Peyer's patch (tissue), 4 donors: ENCODE results near the gene TBC1D2. TPM values are rescaled to one million over a fixed set of nuclear protein-coding genes. Genes with fewer than 3 reads are reported as not detected.

Experiments
- DNase-seq, 3 donors: peaks; one replicate each; pipeline ENCODE4 v3.0.0-alpha.2; 2017 to 2019
- H3K27ac ChIP-seq, 4 donors: fragments of 200-600 bp; sonication (generic); one replicate each; pipeline ENCODE4 v1.5.1; 2016 to 2019
- H3K27me3 ChIP-seq, 2 donors: fragments of 200-600 bp; sonication (generic); one replicate each; pipeline ENCODE4 v1.5.1; 2019
- H3K36me3 ChIP-seq, 3 donors: fragments of 200-600 bp; sonication (generic); one replicate each; pipeline ENCODE4 v1.5.1; 2016 to 2019
- H3K4me1 ChIP-seq, 4 donors: fragments of 200-600 bp; sonication (generic); one replicate each; pipeline ENCODE4 v1.5.1; 2016 to 2019
- H3K4me3 ChIP-seq, 4 donors: fragments of 200-600 bp; sonication (generic); 1 replicate in 3 of 4; 2 replicates in 1 of 4; pipeline ENCODE4 v1.5.1; 2016 to 2019; ENCODE audit warnings: mild to moderate bottlenecking in 1 of 4
- H3K9me3 ChIP-seq, 4 donors: fragments of 200-600 bp; sonication (generic); one replicate each; pipeline ENCODE4 v1.5.1; 2016 to 2019; ENCODE audit warnings: mild to moderate bottlenecking in 1 of 4
- POLR2A ChIP-seq, 2 donors: fragments of 450-650 bp; IDR thresholded peaks; one replicate each; pipeline ENCODE4 v1.5.1; 2017; ENCODE audit warnings: antibody characterized with exemption in 2 of 2, mild to moderate bottlenecking in 2 of 2, moderate library complexity in 2 of 2
- total RNA-seq, 4 donors: library from RNA; depleted of rRNA; stranded (reverse); fragments of >200 nt; gene quantifications; one replicate each; pipeline ENCODE4 v1.1.0, GENCODE V29; 2016
- TF ChIP-seq, protein P1 (sequence below), 6 experiments: fragments of 450-650 bp in 4 of 6; fragments of 200-600 bp in 2 of 6; sonication (generic) in 1 of 6; IDR thresholded peaks; one replicate each; pipeline ENCODE4 v1.5.1; 2017 to 2019; ENCODE audit warnings: antibody characterized with exemption in 6 of 6, mild to moderate bottlenecking in 3 of 6, moderate library complexity in 1 of 6

The TBC1D2 gene
- total RNA-seq, 4 donors from 2014 or later: 28.1 to 68.8 (median 48.4) TPM

DNA sequence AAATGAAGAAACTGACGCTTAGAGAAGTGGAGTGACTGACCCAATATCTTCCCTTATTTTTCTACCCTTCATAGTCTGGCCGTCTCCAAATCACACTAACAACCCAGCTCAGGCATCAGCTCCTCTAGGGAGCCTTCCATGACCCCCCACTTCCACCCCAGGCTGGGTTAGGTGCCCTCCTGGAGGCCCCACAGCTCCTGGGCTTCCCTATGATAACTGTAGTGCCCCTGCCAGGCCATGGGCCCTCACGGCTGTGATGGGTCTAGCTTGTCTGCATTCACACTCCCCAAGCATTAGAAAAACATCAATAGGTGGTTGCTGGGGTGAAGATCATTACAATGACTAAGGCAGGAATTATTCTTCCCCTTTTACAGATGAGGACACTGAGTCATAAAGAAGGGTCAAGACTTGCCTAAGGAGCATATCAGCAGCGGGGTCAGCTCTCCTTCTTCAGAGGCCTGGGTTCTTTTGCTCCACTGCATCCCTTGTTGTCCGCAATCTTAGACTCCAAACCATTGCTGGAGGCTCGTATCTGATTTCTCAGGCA, 70.4 kb downstream of the TBC1D2 start:
- peaks cover 0 to 25% (median 1%) of the 10 kb centered on the region in 4 donors for H3K4me1 ChIP-seq
- H3K36me3 ChIP-seq: no peaks in the 10 kb centered on the region
- TF ChIP-seq POLR2A (IDR thresholded peaks at IDR 0.05): no peak
- TF ChIP-seq, protein P1, sequence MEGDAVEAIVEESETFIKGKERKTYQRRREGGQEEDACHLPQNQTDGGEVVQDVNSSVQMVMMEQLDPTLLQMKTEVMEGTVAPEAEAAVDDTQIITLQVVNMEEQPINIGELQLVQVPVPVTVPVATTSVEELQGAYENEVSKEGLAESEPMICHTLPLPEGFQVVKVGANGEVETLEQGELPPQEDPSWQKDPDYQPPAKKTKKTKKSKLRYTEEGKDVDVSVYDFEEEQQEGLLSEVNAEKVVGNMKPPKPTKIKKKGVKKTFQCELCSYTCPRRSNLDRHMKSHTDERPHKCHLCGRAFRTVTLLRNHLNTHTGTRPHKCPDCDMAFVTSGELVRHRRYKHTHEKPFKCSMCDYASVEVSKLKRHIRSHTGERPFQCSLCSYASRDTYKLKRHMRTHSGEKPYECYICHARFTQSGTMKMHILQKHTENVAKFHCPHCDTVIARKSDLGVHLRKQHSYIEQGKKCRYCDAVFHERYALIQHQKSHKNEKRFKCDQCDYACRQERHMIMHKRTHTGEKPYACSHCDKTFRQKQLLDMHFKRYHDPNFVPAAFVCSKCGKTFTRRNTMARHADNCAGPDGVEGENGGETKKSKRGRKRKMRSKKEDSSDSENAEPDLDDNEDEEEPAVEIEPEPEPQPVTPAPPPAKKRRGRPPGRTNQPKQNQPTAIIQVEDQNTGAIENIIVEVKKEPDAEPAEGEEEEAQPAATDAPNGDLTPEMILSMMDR (IDR thresholded peaks at IDR 0.05): no peak
- no peak for DNase-seq
- H3K9me3 ChIP-seq: no peaks in the 10 kb centered on the region
- no peak overlapping the region for H3K4me3 ChIP-seq
- H3K27ac ChIP-seq: peak overlapping the region in 1 of 4 donors; percentile 26
- H3K27me3 ChIP-seq: no peaks in the 10 kb centered on the region

DNA sequence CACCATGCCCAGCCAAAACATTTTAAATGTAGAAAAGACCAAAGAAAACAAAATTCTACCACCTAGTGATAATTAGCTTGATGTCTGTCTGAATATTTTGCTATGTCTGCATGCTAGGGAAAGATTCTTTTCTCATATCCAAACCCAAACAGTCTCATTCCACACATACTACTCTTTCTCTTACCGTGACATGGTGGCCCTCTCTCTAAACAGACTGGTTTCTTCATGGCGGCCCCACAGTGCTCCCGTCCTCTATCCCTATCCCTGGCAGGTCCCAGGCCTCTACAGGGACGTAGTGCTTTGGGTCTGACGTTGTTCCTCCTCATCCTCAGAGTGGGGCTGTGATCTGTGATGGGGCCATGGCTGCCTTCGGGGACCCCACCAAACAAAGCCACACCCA, 71.1 kb downstream of the TBC1D2 start:
- Histone ChIP-seq H3K4me1 (peaks cover 0 to 26% (median 2%) of the 10 kb centered on the region in 4 donors), H3K36me3 (no peaks in the 10 kb centered on the region), H3K27ac (peak overlapping the region in 1 of 4 donors; percentile 26), H3K9me3 (no peaks in the 10 kb centered on the region), H3K4me3 (no peak overlapping the region), H3K27me3 (no peaks in the 10 kb centered on the region)
- no peak for DNase-seq
- TF ChIP-seq, protein P1 (IDR thresholded peaks at IDR 0.05): no peak
- no peak for TF ChIP-seq POLR2A (IDR thresholded peaks at IDR 0.05)

DNA sequence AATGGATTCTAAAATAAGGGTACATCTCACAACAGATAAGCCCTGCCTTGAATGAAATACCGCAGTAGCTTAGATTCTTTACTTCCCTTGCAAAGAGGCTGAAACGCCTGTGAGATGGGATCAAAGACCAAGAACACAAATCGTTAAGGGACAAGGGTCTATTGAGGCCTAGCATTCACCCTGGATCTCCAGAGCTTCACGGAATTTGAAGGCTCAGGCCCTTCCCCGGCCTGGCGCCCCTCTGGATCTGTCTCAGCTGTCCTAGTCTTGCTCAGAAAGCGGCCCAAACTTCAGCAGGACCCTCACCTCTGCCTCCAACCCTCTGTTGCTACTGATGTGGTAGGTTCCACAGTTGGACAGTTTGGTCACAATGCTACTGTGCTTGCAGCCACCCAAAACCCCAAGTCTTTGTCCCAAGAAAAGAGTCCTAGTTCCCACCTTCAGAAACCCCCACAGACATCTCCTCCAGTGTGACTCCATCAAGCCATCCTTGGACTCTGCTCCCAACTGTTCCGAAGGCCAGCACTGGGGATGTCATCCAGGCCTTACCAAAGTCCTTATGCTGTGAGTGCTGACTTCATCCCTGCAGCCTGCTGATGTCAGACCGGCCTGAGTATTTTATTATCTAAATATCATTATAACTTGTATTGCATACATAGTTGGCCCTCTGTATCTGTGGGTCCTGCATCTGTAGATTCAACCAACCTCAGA, 72.4 kb downstream of the TBC1D2 start:
- peak in 1 of 2 donors; percentile 51 for TF ChIP-seq POLR2A (IDR thresholded peaks at IDR 0.05)
- TF ChIP-seq, protein P1 (IDR thresholded peaks at IDR 0.05): no peak
- Histone ChIP-seq H3K27me3 (no peaks in the 10 kb centered on the region), H3K4me1 (peaks cover 0 to 26% (median 2%) of the 10 kb centered on the region in 4 donors), H3K27ac (peak overlapping the region in 3 of 4 donors; percentile 39 to 89 (median 79)), H3K36me3 (no peaks in the 10 kb centered on the region), H3K9me3 (no peaks in the 10 kb centered on the region), H3K4me3 (no peak overlapping the region)
- DNase-seq: peak in 2 of 3 donors; percentile 63 to 82

DNA sequence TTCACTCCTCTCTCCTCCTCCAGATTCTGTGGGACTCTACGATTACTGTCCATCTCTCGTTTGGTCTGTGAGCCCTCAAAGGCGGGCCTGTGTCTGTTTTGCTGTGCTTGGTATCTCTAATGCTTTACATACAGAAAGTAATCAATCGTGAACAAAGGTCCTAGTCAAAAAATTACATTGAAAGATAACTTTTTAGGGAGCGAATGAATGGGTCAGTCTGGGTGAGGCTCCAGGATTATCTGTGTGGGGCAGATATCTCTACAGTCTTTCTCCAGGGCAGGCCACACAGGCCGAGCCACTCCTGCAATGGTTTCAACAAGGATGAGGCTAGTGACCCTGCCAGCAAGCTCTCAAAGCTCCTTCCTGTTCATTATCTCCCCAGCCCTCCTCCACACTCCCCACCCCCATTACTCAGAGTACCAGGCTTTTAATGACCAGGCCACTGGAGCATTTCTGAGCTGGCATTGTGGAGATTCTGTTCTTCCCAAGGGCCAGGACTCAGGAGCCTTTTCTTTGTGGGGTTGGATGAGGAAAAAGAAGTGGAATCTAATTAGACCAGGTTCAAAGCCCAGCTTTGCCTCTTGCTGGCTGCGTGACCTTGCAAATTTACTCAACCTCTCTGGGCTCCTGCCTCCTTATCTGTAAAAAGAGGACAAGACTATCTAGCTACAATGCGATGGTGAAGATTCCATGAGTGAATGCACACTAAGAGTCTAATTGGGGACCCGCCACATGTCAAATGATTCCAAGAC, 73.2 kb downstream of the TBC1D2 start:
- Histone ChIP-seq H3K27ac (peak overlapping the region in 3 of 4 donors; percentile 39 to 89 (median 79)), H3K9me3 (no peaks in the 10 kb centered on the region), H3K4me1 (peaks cover 0 to 29% (median 2%) of the 10 kb centered on the region in 4 donors), H3K4me3 (no peak overlapping the region), H3K27me3 (no peaks in the 10 kb centered on the region), H3K36me3 (no peaks in the 10 kb centered on the region)
- peak in 1 of 3 donors; percentile 66 for DNase-seq
- TF ChIP-seq, protein P1 (IDR thresholded peaks at IDR 0.05): no peak
- no peak for TF ChIP-seq POLR2A (IDR thresholded peaks at IDR 0.05)

DNA sequence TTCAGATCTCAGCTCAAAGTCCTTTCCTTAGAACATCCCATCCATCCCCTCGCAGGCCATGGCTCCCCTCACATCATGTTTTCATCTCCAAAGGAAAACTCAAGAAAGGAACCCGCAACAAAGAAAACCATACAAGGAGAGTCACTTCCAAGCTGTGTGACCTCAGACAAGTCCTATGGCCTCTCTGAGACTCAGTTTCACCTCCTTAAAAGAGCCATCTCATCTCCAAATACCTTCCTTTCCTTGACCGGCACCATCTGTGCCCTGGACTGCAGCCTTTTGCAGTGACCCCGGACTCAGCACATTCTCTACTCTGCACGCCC, 73.7 kb downstream of the TBC1D2 start:
- peaks cover 0 to 33% (median 2%) of the 10 kb centered on the region in 4 donors for H3K4me1 ChIP-seq
- H3K27me3 ChIP-seq: no peaks in the 10 kb centered on the region
- no peak overlapping the region for H3K4me3 ChIP-seq
- TF ChIP-seq, protein P1 (IDR thresholded peaks at IDR 0.05): no peak
- no peak for TF ChIP-seq POLR2A (IDR thresholded peaks at IDR 0.05)
- H3K27ac ChIP-seq: peak overlapping the region in 1 of 4 donors; percentile 89
- DNase-seq: no peak
- no peaks in the 10 kb centered on the region for H3K36me3 ChIP-seq
- no peaks in the 10 kb centered on the region for H3K9me3 ChIP-seq
